Measurements from ENCODE around the gene SERPINA1.
"Not testable (repeated sequence)": the region's sequence is repeated elsewhere in the genome, so short reads cannot be mapped to it uniquely, and the experiment has no call there.

SERPINA1 gene

GRCh38 chr14:94388384-94389103 lies at the start of gene SERPINA1:
TSS of gene SERPINA1 (minus strand) at chr14:94388602. CDS start at chr14:94383237, 5,365 bp downstream.
- no peak within 1 kb of the TSS for H3K4me3 ChIP-seq (ENCODE audit: low read depth, low read length)

GRCh38 chr14:94428610-94429009 lies 40.2 kb upstream of the SERPINA1 start:
- no peak overlapping the region for H3K4me3 ChIP-seq (ENCODE audit: low read depth, low read length)
- DNase-seq (ENCODE audit: low read depth), result no peak

More at GRCh38 chr14:94388384-94389103, at the start of gene SERPINA1:
- DNase-seq (ENCODE audit: low read depth), result peak; percentile 27

- no peak overlapping the region for H3K4me3 ChIP-seq (ENCODE audit: low read depth, low read length)
- DNase-seq (ENCODE audit: low read depth), result no peak
These were observed 38.7 kb upstream of the SERPINA1 start for GRCh38 chr14:94427016-94427613.

- no peak for DNase-seq (ENCODE audit: low read depth)
- H3K4me3 ChIP-seq (ENCODE audit: low read depth, low read length), result no peak overlapping the region
These were observed 38.1 kb upstream of the SERPINA1 start for GRCh38 chr14:94426526-94426925.

GRCh38 chr14:94424371-94424770 lies 36.0 kb upstream of the SERPINA1 start:
- no peak for DNase-seq (ENCODE audit: low read depth)
- no peak overlapping the region for H3K4me3 ChIP-seq (ENCODE audit: low read depth, low read length)

- DNase-seq (ENCODE audit: low read depth), result peak; percentile 15
- peak overlapping the region; percentile 6 for H3K4me3 ChIP-seq (ENCODE audit: low read depth, low read length)
These were observed 35.2 kb upstream of the SERPINA1 start for GRCh38 chr14:94423453-94424056.

- H3K4me3 ChIP-seq (ENCODE audit: low read depth, low read length), result no peak overlapping the region
- DNase-seq (ENCODE audit: low read depth), result no peak
These were observed 32.9 kb upstream of the SERPINA1 start for GRCh38 chr14:94421316-94421715.

- DNase-seq (ENCODE audit: low read depth); H3K4me3 ChIP-seq (ENCODE audit: low read depth, low read length): not testable (repeated sequence)
These were observed 29.2 kb upstream of the SERPINA1 start for GRCh38 chr14:94417497-94418205.

GRCh38 chr14:94412671-94413638 lies 24.6 kb upstream of the SERPINA1 start:
- H3K4me3 ChIP-seq (ENCODE audit: low read depth, low read length), result no peak overlapping the region
- DNase-seq (ENCODE audit: low read depth), result no peak

- no peak for DNase-seq (ENCODE audit: low read depth)
These were observed 23.2 kb upstream of the SERPINA1 start for GRCh38 chr14:94411638-94412037.

GRCh38 chr14:94409430-94409829 lies 21.0 kb upstream of the SERPINA1 start:
- DNase-seq (ENCODE audit: low read depth); H3K4me3 ChIP-seq (ENCODE audit: low read depth, low read length): not testable (repeated sequence)

More at GRCh38 chr14:94411638-94412037, 23.2 kb upstream of the SERPINA1 start:
- H3K4me3 ChIP-seq (ENCODE audit: low read depth, low read length), result no peak overlapping the region

GRCh38 chr14:94408546-94409095 lies 20.2 kb upstream of the SERPINA1 start:
- H3K4me3 ChIP-seq (ENCODE audit: low read depth, low read length), result no peak overlapping the region
- DNase-seq (ENCODE audit: low read depth), result no peak

GRCh38 chr14:94407906-94408305 lies 19.5 kb upstream of the SERPINA1 start:
- H3K4me3 ChIP-seq (ENCODE audit: low read depth, low read length), result no peak overlapping the region
- no peak for DNase-seq (ENCODE audit: low read depth)

- no peak overlapping the region for H3K4me3 ChIP-seq (ENCODE audit: low read depth, low read length)
- DNase-seq (ENCODE audit: low read depth), result no peak
These were observed 18.5 kb upstream of the SERPINA1 start for GRCh38 chr14:94406910-94407309.

- H3K4me3 ChIP-seq (ENCODE audit: low read depth, low read length), result no peak overlapping the region
These were observed 17.1 kb upstream of the SERPINA1 start for GRCh38 chr14:94405486-94405885.

GRCh38 chr14:94404561-94404960 lies 16.2 kb upstream of the SERPINA1 start:
- H3K4me3 ChIP-seq (ENCODE audit: low read depth, low read length), result no peak overlapping the region
- no peak for DNase-seq (ENCODE audit: low read depth)

More at GRCh38 chr14:94405486-94405885, 17.1 kb upstream of the SERPINA1 start:
- no peak for DNase-seq (ENCODE audit: low read depth)

GRCh38 chr14:94403312-94403932 lies 15.0 kb upstream of the SERPINA1 start:
- no peak for DNase-seq (ENCODE audit: low read depth)

GRCh38 chr14:94401083-94401482 lies 12.7 kb upstream of the SERPINA1 start:
- peak; percentile 19 for DNase-seq (ENCODE audit: low read depth)
- no peak overlapping the region for H3K4me3 ChIP-seq (ENCODE audit: low read depth, low read length)

More at GRCh38 chr14:94403312-94403932, 15.0 kb upstream of the SERPINA1 start:
- no peak overlapping the region for H3K4me3 ChIP-seq (ENCODE audit: low read depth, low read length)

Measured in skeletal muscle cell (primary cell).